Esophagus muscularis mucosa (tissue), 4 donors: Measurements from ENCODE around the gene CHCHD6. TPM values are rescaled to one million over a fixed set of nuclear protein-coding genes. Genes with fewer than 3 reads are reported as not detected.

Source experiments
- DNase-seq: peaks from one replicate; pipeline ENCODE4 v3.0.0-alpha.2; 2017; ENCODE audit errors: extremely low spot score
- H3K27ac ChIP-seq, 4 donors: fragments of 200-600 bp; sonication (generic); replicated peaks in 1 of 4; 1 replicate in 3 of 4; 2 replicates in 1 of 4; pipeline ENCODE4 v1.5.1; 2016 to 2019; ENCODE audit warnings: mild to moderate bottlenecking in 1 of 4
- H3K27me3 ChIP-seq, 4 donors: fragments of 200-600 bp; sonication (generic); one replicate each; pipeline versions ENCODE4 v1.5.1 to v1.6.0; 2016 to 2019
- H3K36me3 ChIP-seq, 4 donors: fragments of 200-600 bp; sonication (generic); one replicate each; pipeline ENCODE4 v1.5.1; 2016 to 2019
- H3K4me1 ChIP-seq, 4 donors: fragments of 200-600 bp; sonication (generic); one replicate each; pipeline ENCODE4 v1.5.1; 2016 to 2019
- H3K4me3 ChIP-seq, 4 donors: fragments of 200-600 bp; sonication (generic); 1 replicate in 2 of 4; 2 replicates in 2 of 4; pipeline ENCODE4 v1.5.1; 2016 to 2019; ENCODE audit warnings: mild to moderate bottlenecking in 4 of 4, moderate library complexity in 1 of 4
- H3K9me3 ChIP-seq, 4 donors: fragments of 200-600 bp; sonication (generic); 1 replicate in 3 of 4; 2 replicates in 1 of 4; pipeline ENCODE4 v1.5.1; 2016 to 2019
- EP300 ChIP-seq: sonication (generic); formaldehyde crosslinking; IDR thresholded peaks from one replicate; pipeline ENCODE4 v1.6.1; 2017; ENCODE audit warnings: antibody characterized with exemption
- POLR2A ChIP-seq: fragments of 450-650 bp; IDR thresholded peaks from one replicate; pipeline ENCODE4 v1.6.1; 2017; ENCODE audit warnings: antibody characterized with exemption, moderate library complexity, mild to moderate bottlenecking, low read depth
- POLR2AphosphoS5 ChIP-seq, 2 donors: sonication (generic); formaldehyde crosslinking; IDR thresholded peaks; one replicate each; pipeline ENCODE4 v1.6.1; 2017; ENCODE audit warnings: antibody characterized with exemption in 2 of 2
- WGBS: methylation state at CpG from one replicate; pipeline ENCODE4 v1.1.5; 2018; 5-methylcytosine and 5-hydroxymethylcytosine counted together
- intact Hi-C: fragments of 100-400 bp; cut with DNase I; formaldehyde crosslinking; loops from one replicate; pipeline ENCODE4 v1.15.1; 2023
- total RNA-seq, 4 donors: library from RNA; depleted of rRNA; stranded (reverse); fragments of >200 nt; gene quantifications; one replicate each; pipeline versions ENCODE4 v1.1.0 to v1.2.1, GENCODE V29; 2016
- TF ChIP-seq, protein P1 (sequence below), 3 experiments: fragments of 200-600 bp in 2 of 3; fragments of 450-650 bp in 1 of 3; sonication (generic) in 2 of 3; IDR thresholded peaks; one replicate each; pipeline ENCODE4 v1.5.1; 2017 to 2019; ENCODE audit warnings: antibody characterized with exemption in 3 of 3, mild to moderate bottlenecking in 2 of 3, moderate library complexity in 1 of 3

Gene CHCHD6
- total RNA-seq, 4 donors from 2014 or later: 10.3 to 13.4 (median 12.1) TPM

DNA sequence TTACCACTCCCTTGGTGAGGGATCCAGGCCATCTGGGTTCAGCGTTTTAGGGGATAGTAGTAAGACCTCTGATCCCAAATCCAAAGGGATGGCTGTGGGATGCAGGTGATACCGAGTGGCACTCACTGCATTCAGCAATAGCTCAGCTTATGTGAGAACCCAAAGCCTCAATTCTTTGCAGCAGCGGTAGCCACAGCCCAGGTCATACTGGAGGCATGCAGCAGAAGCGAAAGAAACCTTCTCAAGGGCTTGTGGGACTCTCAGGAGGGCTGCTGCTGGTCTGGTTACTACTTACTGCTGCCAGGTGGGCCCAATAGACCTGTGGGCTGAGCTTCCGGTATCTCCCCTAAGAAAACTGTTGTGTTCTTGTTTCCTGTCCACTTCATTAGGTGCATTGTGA is 38.0 kb downstream of the CHCHD6 start:
- Histone ChIP-seq H3K4me3 (no peak overlapping the region), H3K36me3 (peaks cover 0 to 23% (median 0%) of the 10 kb centered on the region in 4 donors), H3K27me3 (no peaks in the 10 kb centered on the region), H3K9me3 (peaks cover 0 to 14% (median 5%) of the 10 kb centered on the region in 4 donors), H3K4me1 (peaks cover 0 to 4% (median 0%) of the 10 kb centered on the region in 4 donors), H3K27ac (no peak overlapping the region)
- intact Hi-C loops: no loop called here
- no peak for DNase-seq
- 100% methylated on average over 1 of the region's 5 CpGs for WGBS
- TF ChIP-seq POLR2AphosphoS5 (IDR thresholded peaks at IDR 0.05) (no peak), POLR2A (no peak), EP300 (no peak)
- TF ChIP-seq, protein P1, sequence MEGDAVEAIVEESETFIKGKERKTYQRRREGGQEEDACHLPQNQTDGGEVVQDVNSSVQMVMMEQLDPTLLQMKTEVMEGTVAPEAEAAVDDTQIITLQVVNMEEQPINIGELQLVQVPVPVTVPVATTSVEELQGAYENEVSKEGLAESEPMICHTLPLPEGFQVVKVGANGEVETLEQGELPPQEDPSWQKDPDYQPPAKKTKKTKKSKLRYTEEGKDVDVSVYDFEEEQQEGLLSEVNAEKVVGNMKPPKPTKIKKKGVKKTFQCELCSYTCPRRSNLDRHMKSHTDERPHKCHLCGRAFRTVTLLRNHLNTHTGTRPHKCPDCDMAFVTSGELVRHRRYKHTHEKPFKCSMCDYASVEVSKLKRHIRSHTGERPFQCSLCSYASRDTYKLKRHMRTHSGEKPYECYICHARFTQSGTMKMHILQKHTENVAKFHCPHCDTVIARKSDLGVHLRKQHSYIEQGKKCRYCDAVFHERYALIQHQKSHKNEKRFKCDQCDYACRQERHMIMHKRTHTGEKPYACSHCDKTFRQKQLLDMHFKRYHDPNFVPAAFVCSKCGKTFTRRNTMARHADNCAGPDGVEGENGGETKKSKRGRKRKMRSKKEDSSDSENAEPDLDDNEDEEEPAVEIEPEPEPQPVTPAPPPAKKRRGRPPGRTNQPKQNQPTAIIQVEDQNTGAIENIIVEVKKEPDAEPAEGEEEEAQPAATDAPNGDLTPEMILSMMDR (IDR thresholded peaks at IDR 0.05): no peak

GRCh38 chr3:126743350-126743749 is 39.3 kb downstream of the CHCHD6 start:
- peaks cover 0 to 4% (median 0%) of the 10 kb centered on the region in 4 donors for H3K4me1 ChIP-seq
- intact Hi-C loops: no loop called here
- DNase-seq: no peak
- H3K27me3 ChIP-seq: no peaks in the 10 kb centered on the region
- peaks cover 0 to 19% (median 0%) of the 10 kb centered on the region in 4 donors for H3K36me3 ChIP-seq
- no peak overlapping the region for H3K4me3 ChIP-seq
- no peak for TF ChIP-seq EP300
- TF ChIP-seq, protein P1 (IDR thresholded peaks at IDR 0.05): no peak
- TF ChIP-seq POLR2AphosphoS5 (IDR thresholded peaks at IDR 0.05): no peak
- TF ChIP-seq POLR2A: no peak
- WGBS: 97% methylated on average over 4 of the region's 5 CpGs
- H3K27ac ChIP-seq: no peak overlapping the region
- peaks cover 0 to 14% (median 5%) of the 10 kb centered on the region in 4 donors for H3K9me3 ChIP-seq

DNA sequence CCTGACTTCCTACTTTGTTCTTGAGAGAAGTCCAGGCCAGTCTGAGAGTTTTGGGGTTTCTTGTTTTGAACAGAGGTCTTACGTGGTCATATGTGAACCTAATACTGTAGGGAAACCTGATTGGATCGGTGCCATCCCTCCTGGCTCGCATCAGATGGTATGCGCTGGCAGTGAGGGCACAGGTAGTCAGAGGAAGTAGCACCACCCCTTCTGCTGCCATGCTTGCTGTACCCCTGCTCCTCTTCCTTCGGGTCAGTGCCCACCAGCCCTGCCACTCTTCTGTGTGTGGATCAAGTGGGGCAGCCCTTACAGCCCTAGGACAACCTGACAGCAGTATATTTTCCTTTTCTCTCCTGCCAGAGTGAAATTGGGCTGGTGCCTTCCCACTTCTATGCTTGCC is 39.7 kb downstream of the CHCHD6 start:
- intact Hi-C loops: no loop called here

DNA sequence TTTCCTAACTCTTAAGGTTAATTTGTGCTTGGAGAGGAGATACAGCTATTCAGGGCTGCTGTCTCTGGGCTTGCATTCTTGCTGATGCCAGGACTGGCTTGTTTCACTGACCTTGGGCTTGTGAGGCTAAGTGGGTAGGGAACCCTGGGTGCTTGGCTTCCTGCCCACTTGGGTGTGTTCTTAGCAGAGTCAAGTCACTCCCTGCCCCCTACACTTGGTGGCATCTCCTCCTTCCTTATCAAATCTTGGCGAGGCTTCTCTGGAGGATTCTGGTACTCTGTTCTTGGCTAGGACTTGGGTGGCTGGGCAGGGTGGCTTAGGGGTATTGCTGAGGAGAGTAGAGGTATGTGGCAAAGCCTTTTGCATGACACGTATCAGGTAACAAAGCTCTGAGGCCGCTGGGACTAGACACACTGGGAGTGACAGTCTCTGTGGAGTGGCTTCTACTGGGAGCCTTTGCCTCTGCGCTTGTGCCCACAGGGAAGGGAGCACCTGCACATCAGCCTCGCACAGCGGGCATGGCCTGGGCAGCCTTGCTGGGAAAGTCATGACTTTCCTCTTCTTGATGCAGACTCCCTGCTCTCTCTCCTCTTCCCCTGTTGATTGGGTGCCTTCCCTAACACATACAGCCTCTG is 41.8 kb downstream of the CHCHD6 start:
- no peak for DNase-seq
- H3K4me1 ChIP-seq: peaks cover 0 to 6% (median 0%) of the 10 kb centered on the region in 4 donors
- no peaks in the 10 kb centered on the region for H3K9me3 ChIP-seq
- H3K27ac ChIP-seq: no peak overlapping the region
- intact Hi-C loops: no loop called here
- no peaks in the 10 kb centered on the region for H3K27me3 ChIP-seq
- H3K36me3 ChIP-seq: peaks cover 0 to 6% (median 0%) of the 10 kb centered on the region in 4 donors
- 97% methylated on average over 6 of the region's 6 CpGs for WGBS
- no peak overlapping the region for H3K4me3 ChIP-seq
- TF ChIP-seq EP300: no peak
- TF ChIP-seq, protein P1 (IDR thresholded peaks at IDR 0.05): no peak
- TF ChIP-seq POLR2A: no peak
- no peak for TF ChIP-seq POLR2AphosphoS5 (IDR thresholded peaks at IDR 0.05)

More for the DNA sequence above, 39.7 kb downstream of the CHCHD6 start:
- peaks cover 0 to 14% (median 5%) of the 10 kb centered on the region in 4 donors for H3K9me3 ChIP-seq
- WGBS: 90% methylated on average over 2 of the region's 5 CpGs
- H3K27ac ChIP-seq: no peak overlapping the region
- peaks cover 0 to 4% (median 0%) of the 10 kb centered on the region in 4 donors for H3K4me1 ChIP-seq
- TF ChIP-seq POLR2A: no peak
- no peak for TF ChIP-seq POLR2AphosphoS5 (IDR thresholded peaks at IDR 0.05)
- TF ChIP-seq EP300: no peak
- TF ChIP-seq, protein P1 (IDR thresholded peaks at IDR 0.05): no peak
- no peaks in the 10 kb centered on the region for H3K27me3 ChIP-seq
- H3K4me3 ChIP-seq: no peak overlapping the region
- DNase-seq: no peak
- H3K36me3 ChIP-seq: peaks cover 0 to 19% (median 0%) of the 10 kb centered on the region in 4 donors
